IgD-negative memory B cell (primary cell): ENCODE results near the gene EMCN. TPM values are rescaled to one million over a fixed set of nuclear protein-coding genes. Genes with fewer than 3 reads are reported as not detected.

Experiments used
- H3K27ac Mint-ChIP-seq, 3 donors: one replicate each; pipeline ENCODE4 v1.8.0; 2020 to 2022; ENCODE audit warnings: mild to moderate bottlenecking in 3 of 3, mixed read lengths in 3 of 3, moderate library complexity in 1 of 3
- H3K27me3 Mint-ChIP-seq: one replicate; pipeline ENCODE4 v1.8.0; 2021; ENCODE audit warnings: mixed read lengths
- H3K36me3 Mint-ChIP-seq: one replicate; pipeline ENCODE4 v1.8.0; 2020; ENCODE audit warnings: mild to moderate bottlenecking, mixed read lengths
- H3K4me1 Mint-ChIP-seq, 3 donors: one replicate each; pipeline ENCODE4 v1.8.0; 2020 to 2022; ENCODE audit warnings: mixed read lengths in 3 of 3, mild to moderate bottlenecking in 1 of 3
- H3K4me3 Mint-ChIP-seq, 4 donors: one replicate each; pipeline ENCODE4 v1.8.0; 2020 to 2022; ENCODE audit warnings: mild to moderate bottlenecking in 4 of 4, mixed read lengths in 4 of 4, moderate library complexity in 3 of 4
- H3K9me3 Mint-ChIP-seq, 3 donors: one replicate each; pipeline ENCODE4 v1.8.0; 2020 to 2021; ENCODE audit warnings: mixed read lengths in 3 of 3, mild to moderate bottlenecking in 1 of 3
- polyA plus RNA-seq: library from polyadenylated mRNA; unstranded; fragments of 300-500 nt; fragmentation: Illumina TruSeq; gene quantifications from one replicate; pipeline ENCODE4 v1.2.3, GENCODE V29; 2021

The EMCN gene
- polyA plus RNA-seq, 1 donor from 2014 or later, result not detected

GRCh38 chr4:100510551-100510950, 7.3 kb downstream of the EMCN start:
- H3K9me3 Mint-ChIP-seq, result no peaks in the 10 kb centered on the region
- no peaks in the 10 kb centered on the region for H3K36me3 Mint-ChIP-seq
- H3K4me3 Mint-ChIP-seq, result no peak overlapping the region
- no peaks in the 10 kb centered on the region for H3K4me1 Mint-ChIP-seq
- peaks cover 14% of the 10 kb centered on the region for H3K27me3 Mint-ChIP-seq
- no peak overlapping the region for H3K27ac Mint-ChIP-seq

- H3K36me3 Mint-ChIP-seq, result no peaks in the 10 kb centered on the region
- H3K27me3 Mint-ChIP-seq, result peaks cover 12% of the 10 kb centered on the region
- H3K4me1 Mint-ChIP-seq, result no peaks in the 10 kb centered on the region
- no peak overlapping the region for H3K4me3 Mint-ChIP-seq
- H3K27ac Mint-ChIP-seq, result no peak overlapping the region
- no peaks in the 10 kb centered on the region for H3K9me3 Mint-ChIP-seq
These were observed 8.4 kb downstream of the EMCN start for GRCh38 chr4:100509386-100509785.

- no peak overlapping the region for H3K4me3 Mint-ChIP-seq
- no peaks in the 10 kb centered on the region for H3K4me1 Mint-ChIP-seq
- H3K27ac Mint-ChIP-seq, result no peak overlapping the region
- peaks cover 7% of the 10 kb centered on the region for H3K27me3 Mint-ChIP-seq
- H3K36me3 Mint-ChIP-seq, result no peaks in the 10 kb centered on the region
- H3K9me3 Mint-ChIP-seq, result no peaks in the 10 kb centered on the region
These were observed 9.1 kb downstream of the EMCN start for GRCh38 chr4:100508691-100509090.

GRCh38 chr4:100504086-100504874, 13.5 kb downstream of the EMCN start:
- H3K9me3 Mint-ChIP-seq, result no peaks in the 10 kb centered on the region
- H3K36me3 Mint-ChIP-seq, result no peaks in the 10 kb centered on the region
- H3K27me3 Mint-ChIP-seq, result peaks cover 3% of the 10 kb centered on the region
- H3K27ac Mint-ChIP-seq, result no peak overlapping the region
- H3K4me3 Mint-ChIP-seq, result no peak overlapping the region
- no peaks in the 10 kb centered on the region for H3K4me1 Mint-ChIP-seq

GRCh38 chr4:100497791-100498190, 20.0 kb downstream of the EMCN start:
- H3K4me1 Mint-ChIP-seq, result no peaks in the 10 kb centered on the region
- no peak overlapping the region for H3K4me3 Mint-ChIP-seq
- H3K9me3 Mint-ChIP-seq, result peaks cover 0 to 5% (median 0%) of the 10 kb centered on the region in 3 donors
- no peak overlapping the region for H3K27ac Mint-ChIP-seq
- no peaks in the 10 kb centered on the region for H3K36me3 Mint-ChIP-seq
- no peaks in the 10 kb centered on the region for H3K27me3 Mint-ChIP-seq

GRCh38 chr4:100495074-100495473, 22.7 kb downstream of the EMCN start:
- Mint-ChIP-seq H3K4me1 (no peaks in the 10 kb centered on the region), H3K27me3 (no peaks in the 10 kb centered on the region), H3K36me3 (no peaks in the 10 kb centered on the region), H3K9me3 (peaks cover 8 to 16% (median 10%) of the 10 kb centered on the region in 3 donors), H3K4me3 (no peak overlapping the region), H3K27ac (no peak overlapping the region)

GRCh38 chr4:100494166-100494565, 23.7 kb downstream of the EMCN start:
- H3K4me1 Mint-ChIP-seq, result no peaks in the 10 kb centered on the region
- H3K9me3 Mint-ChIP-seq, result peaks cover 8 to 16% (median 10%) of the 10 kb centered on the region in 3 donors
- H3K27ac Mint-ChIP-seq, result no peak overlapping the region
- no peak overlapping the region for H3K4me3 Mint-ChIP-seq
- no peaks in the 10 kb centered on the region for H3K36me3 Mint-ChIP-seq
- no peaks in the 10 kb centered on the region for H3K27me3 Mint-ChIP-seq

- Mint-ChIP-seq H3K27ac (no peak overlapping the region), H3K4me3 (no peak overlapping the region), H3K27me3 (no peaks in the 10 kb centered on the region), H3K9me3 (peaks cover 8 to 16% (median 10%) of the 10 kb centered on the region in 3 donors), H3K36me3 (no peaks in the 10 kb centered on the region), H3K4me1 (no peaks in the 10 kb centered on the region)
These were observed 24.1 kb downstream of the EMCN start for GRCh38 chr4:100493756-100494155.

GRCh38 chr4:100492129-100492528, 25.7 kb downstream of the EMCN start:
- H3K27me3 Mint-ChIP-seq, result no peaks in the 10 kb centered on the region
- H3K9me3 Mint-ChIP-seq, result peaks cover 8 to 16% (median 10%) of the 10 kb centered on the region in 3 donors
- H3K36me3 Mint-ChIP-seq, result no peaks in the 10 kb centered on the region
- H3K27ac Mint-ChIP-seq, result no peak overlapping the region
- H3K4me1 Mint-ChIP-seq, result no peaks in the 10 kb centered on the region
- no peak overlapping the region for H3K4me3 Mint-ChIP-seq

GRCh38 chr4:100489305-100489704, 28.5 kb downstream of the EMCN start:
- Mint-ChIP-seq H3K4me3 (no peak overlapping the region), H3K4me1 (no peaks in the 10 kb centered on the region), H3K36me3 (no peaks in the 10 kb centered on the region), H3K27ac (no peak overlapping the region), H3K9me3 (peaks cover 8 to 16% (median 8%) of the 10 kb centered on the region in 3 donors), H3K27me3 (peaks cover 2% of the 10 kb centered on the region)

- Mint-ChIP-seq H3K9me3 (peaks cover 0 to 10% (median 3%) of the 10 kb centered on the region in 3 donors), H3K36me3 (no peaks in the 10 kb centered on the region), H3K27ac (no peak overlapping the region), H3K27me3 (peaks cover 2% of the 10 kb centered on the region), H3K4me3 (no peak overlapping the region), H3K4me1 (peaks cover 0 to 1% (median 0%) of the 10 kb centered on the region in 3 donors)
These were observed 31.3 kb downstream of the EMCN start for GRCh38 chr4:100486496-100486895.

GRCh38 chr4:100483796-100484195, 34.0 kb downstream of the EMCN start:
- Mint-ChIP-seq H3K4me3 (no peak overlapping the region), H3K36me3 (no peaks in the 10 kb centered on the region), H3K9me3 (no peaks in the 10 kb centered on the region), H3K4me1 (peaks cover 0 to 1% (median 0%) of the 10 kb centered on the region in 3 donors), H3K27ac (no peak overlapping the region), H3K27me3 (peaks cover 4% of the 10 kb centered on the region)

- H3K4me1 Mint-ChIP-seq, result peaks cover 0 to 4% (median 0%) of the 10 kb centered on the region in 3 donors
- no peak overlapping the region for H3K4me3 Mint-ChIP-seq
- no peaks in the 10 kb centered on the region for H3K36me3 Mint-ChIP-seq
- H3K27me3 Mint-ChIP-seq, result peaks cover 7% of the 10 kb centered on the region
- peaks cover 0 to 1% (median 0%) of the 10 kb centered on the region in 3 donors for H3K9me3 Mint-ChIP-seq
- H3K27ac Mint-ChIP-seq, result no peak overlapping the region
These were observed 37.9 kb downstream of the EMCN start for GRCh38 chr4:100479971-100480370.

GRCh38 chr4:100469555-100469954, 48.3 kb downstream of the EMCN start:
- H3K27me3 Mint-ChIP-seq, result no peaks in the 10 kb centered on the region
- H3K27ac Mint-ChIP-seq, result no peak overlapping the region
- no peak overlapping the region for H3K4me3 Mint-ChIP-seq
- no peaks in the 10 kb centered on the region for H3K36me3 Mint-ChIP-seq
- no peaks in the 10 kb centered on the region for H3K4me1 Mint-ChIP-seq
- peaks cover 2 to 5% (median 2%) of the 10 kb centered on the region in 3 donors for H3K9me3 Mint-ChIP-seq

GRCh38 chr4:100466501-100466900, 51.3 kb downstream of the EMCN start:
- Mint-ChIP-seq H3K27me3 (peaks cover 5% of the 10 kb centered on the region), H3K4me3 (no peak overlapping the region), H3K27ac (no peak overlapping the region), H3K9me3 (peaks cover 2 to 5% (median 2%) of the 10 kb centered on the region in 3 donors), H3K36me3 (no peaks in the 10 kb centered on the region), H3K4me1 (no peaks in the 10 kb centered on the region)
